ENCODE data around the gene NR2C2.

GRCh38 chr3:15045667-15046066, 98.3 kb downstream of the NR2C2 start:
- TF ChIP-seq YY1 (IDR thresholded peaks at IDR 0.05; ENCODE audit: low read depth) (no peak), ZBTB7A (IDR thresholded peaks at IDR 0.05; ENCODE audit: low read depth) (no peak)
